CD14-positive monocyte (primary cell): ENCODE data around the gene PLS1. TPM values are rescaled to one million over a fixed set of nuclear protein-coding genes. Genes with fewer than 3 reads are reported as not detected.

Experiments used
- DNase-seq, 3 donors: peaks; one replicate each; pipeline ENCODE4 v3.0.0-alpha.2; 2011 to 2022
- H2AFZ ChIP-seq: 2 replicates; pipeline ENCODE4 v1.6.0; 2012; ENCODE audit warnings: mild to moderate bottlenecking, low read depth, low read length, inconsistent platforms; ENCODE audit not compliant: insufficient read depth, poor library complexity, severe bottlenecking
- H3K27ac ChIP-seq, 2 donors: 1 replicate in 1 of 2; 2 replicates in 1 of 2; pipeline ENCODE4 v1.5.1; 2012 to 2013; ENCODE audit warnings: low read length in 2 of 2, control low read depth in 1 of 2, inconsistent platforms in 1 of 2, low read depth in 1 of 2, mild to moderate bottlenecking in 1 of 2
- H3K27me3 ChIP-seq, 2 donors: one replicate each; pipeline versions ENCODE4 v1.6.0 to v1.6.1; 2011 to 2013; ENCODE audit warnings: low read length in 2 of 2; ENCODE audit not compliant: control insufficient read depth in 2 of 2, insufficient read depth in 2 of 2
- H3K36me3 ChIP-seq, 2 donors: replicated peaks in 1 of 2; 1 replicate in 1 of 2; 2 replicates in 1 of 2; pipeline versions ENCODE4 v1.5.1 to v1.6.1; 2012 to 2013; ENCODE audit warnings: low read length in 2 of 2, control low read depth in 1 of 2, inconsistent platforms in 1 of 2, mild to moderate bottlenecking in 1 of 2; ENCODE audit not compliant: insufficient read depth in 2 of 2, control insufficient read depth in 1 of 2
- H3K4me1 ChIP-seq, 2 donors: 1 replicate in 1 of 2; 2 replicates in 1 of 2; pipeline versions ENCODE4 v1.5.1 to v1.6.1; 2012 to 2013; ENCODE audit warnings: low read length in 2 of 2, control low read depth in 1 of 2, inconsistent platforms in 1 of 2, mild to moderate bottlenecking in 1 of 2, moderate library complexity in 1 of 2; ENCODE audit not compliant: insufficient read depth in 2 of 2, control insufficient read depth in 1 of 2
- H3K4me2 ChIP-seq: replicated peaks from 2 replicates; pipeline ENCODE3; 2012; ENCODE audit warnings: low read length, moderate library complexity, mild to moderate bottlenecking; ENCODE audit not compliant: poor library complexity, severe bottlenecking; ENCODE audit errors: extremely low read depth
- H3K4me3 ChIP-seq, 3 experiments: fragments of 200-600 bp in 1 of 3; sonication (generic) in 1 of 3; replicated peaks in 1 of 3; 1 replicate in 2 of 3; 2 replicates in 1 of 3; pipeline ENCODE4 v1.5.1; 2011 to 2013; ENCODE audit warnings: low read length in 3 of 3, mild to moderate bottlenecking in 3 of 3, control low read depth in 2 of 3, low read depth in 2 of 3, inconsistent platforms in 1 of 3, moderate library complexity in 1 of 3
- H3K79me2 ChIP-seq: 2 replicates; pipeline ENCODE4 v1.6.0; 2012; ENCODE audit warnings: mild to moderate bottlenecking, control low read depth, inconsistent platforms, low read length, moderate library complexity; ENCODE audit not compliant: insufficient read depth
- H3K9ac ChIP-seq: 2 replicates; pipeline ENCODE4 v1.6.0; 2017; ENCODE audit warnings: low read length, mild to moderate bottlenecking; ENCODE audit not compliant: insufficient read depth, poor library complexity, severe bottlenecking
- H3K9me3 ChIP-seq, 2 donors: replicated peaks in 1 of 2; 1 replicate in 1 of 2; 2 replicates in 1 of 2; pipeline versions ENCODE4 v1.5.1 to v1.6.1; 2012 to 2013; ENCODE audit warnings: low read length in 2 of 2, control low read depth in 1 of 2; ENCODE audit not compliant: control insufficient read depth in 1 of 2, insufficient read depth in 1 of 2
- H4K20me1 ChIP-seq: 2 replicates; pipeline ENCODE4 v1.6.0; 2012; ENCODE audit warnings: mild to moderate bottlenecking, low read length, control low read depth, moderate library complexity; ENCODE audit not compliant: insufficient read depth
- H3K27ac Mint-ChIP-seq, 7 donors: one replicate each; pipeline ENCODE4 v1.8.0; 2020; ENCODE audit warnings: mild to moderate bottlenecking in 7 of 7, mixed read lengths in 7 of 7, moderate library complexity in 6 of 7, inconsistent platforms in 2 of 7
- H3K27me3 Mint-ChIP-seq, 3 donors: one replicate each; pipeline ENCODE4 v1.8.0; 2021 to 2022; ENCODE audit warnings: low read depth in 3 of 3, mild to moderate bottlenecking in 3 of 3, mixed read lengths in 3 of 3, moderate library complexity in 3 of 3, inconsistent platforms in 1 of 3
- H3K36me3 Mint-ChIP-seq, 2 donors: one replicate each; pipeline ENCODE4 v1.8.0; 2020; ENCODE audit warnings: mixed read lengths in 2 of 2, inconsistent platforms in 1 of 2, mild to moderate bottlenecking in 1 of 2
- H3K4me1 Mint-ChIP-seq: one replicate; pipeline ENCODE4 v1.8.0; 2020; ENCODE audit warnings: mild to moderate bottlenecking, mixed read lengths
- H3K4me3 Mint-ChIP-seq, 2 donors: one replicate each; pipeline ENCODE4 v1.8.0; 2020; ENCODE audit warnings: mild to moderate bottlenecking in 2 of 2, mixed read lengths in 2 of 2, moderate library complexity in 1 of 2
- H3K9me3 Mint-ChIP-seq, 7 donors: one replicate each; pipeline ENCODE4 v1.8.0; 2020 to 2022; ENCODE audit warnings: mixed read lengths in 7 of 7, mild to moderate bottlenecking in 6 of 7, moderate library complexity in 6 of 7, inconsistent platforms in 2 of 7
- CTCF ChIP-seq: fragments of 200-600 bp; IDR thresholded peaks from one replicate; pipeline ENCODE4 v1.8.0; 2022; ENCODE audit warnings: antibody characterized with exemption, mild to moderate bottlenecking
- intact Hi-C, 2 donors: fragments of 100-400 bp; cut with micrococcal nuclease; formaldehyde crosslinking; loops; one replicate each; pipeline versions ENCODE4 v1.15.0 to v1.15.1; 2023
- polyA plus RNA-seq, 3 donors: library from polyadenylated mRNA; depleted of rRNA in 1 of 3; unstranded in 2 of 3; stranded (reverse) in 1 of 3; fragments of 300-500 nt in 2 of 3; fragments of >200 nt in 1 of 3; fragmentation: Illumina TruSeq in 2 of 3; gene quantifications; 1 replicate in 2 of 3; 2 replicates in 1 of 3; pipeline ENCODE4 v1.2.3, GENCODE V29; 2012 to 2021

The PLS1 gene
- polyA plus RNA-seq, 3 donors, result 0.09 to 0.17 TPM; not detected in 1

DNA sequence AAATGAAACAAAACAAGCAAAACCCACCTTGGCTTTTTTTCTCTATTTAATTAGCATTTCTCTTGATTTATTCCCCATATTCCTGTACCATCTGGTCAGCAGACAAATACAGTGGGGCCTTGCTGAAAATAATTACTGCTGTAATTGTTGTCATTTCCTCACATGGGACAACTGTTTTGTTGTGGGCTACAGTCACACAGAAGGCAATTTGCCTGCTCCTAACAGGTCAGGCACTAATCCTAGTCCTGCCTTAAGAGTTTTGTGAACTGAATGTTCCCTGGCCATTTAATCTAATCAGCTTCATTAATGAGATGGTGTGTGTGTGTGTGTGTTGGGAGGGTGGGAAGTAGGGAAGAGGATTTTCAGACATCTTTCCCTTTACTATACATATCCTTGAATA is 139.3 kb downstream of the PLS1 start:
- Mint-ChIP-seq H3K27ac (no peak overlapping the region), H3K9me3 (peaks cover 0 to 1% (median 0%) of the 10 kb centered on the region in 7 donors), H3K4me1 (no peaks in the 10 kb centered on the region), H3K36me3 (no peaks in the 10 kb centered on the region), H3K27me3 (peaks cover 0 to 1% (median 0%) of the 10 kb centered on the region in 3 donors), H3K4me3 (no peak overlapping the region)
- no peak for DNase-seq
- H3K27me3 ChIP-seq, result no peaks in the 10 kb centered on the region
- TF ChIP-seq CTCF, result no peak
- H3K9ac ChIP-seq, result no peak overlapping the region
- no peak overlapping the region for H3K4me2 ChIP-seq
- H4K20me1 ChIP-seq, result no peaks in the 10 kb centered on the region
- no peak overlapping the region for H3K27ac ChIP-seq
- no peaks in the 10 kb centered on the region for H3K9me3 ChIP-seq
- intact Hi-C loops, result no loop called here
- no peaks in the 10 kb centered on the region for H3K36me3 ChIP-seq
- no peak overlapping the region for H3K4me3 ChIP-seq
- H2AFZ ChIP-seq, result no peak overlapping the region
- H3K79me2 ChIP-seq, result no peaks in the 10 kb centered on the region
- no peaks in the 10 kb centered on the region for H3K4me1 ChIP-seq

DNA sequence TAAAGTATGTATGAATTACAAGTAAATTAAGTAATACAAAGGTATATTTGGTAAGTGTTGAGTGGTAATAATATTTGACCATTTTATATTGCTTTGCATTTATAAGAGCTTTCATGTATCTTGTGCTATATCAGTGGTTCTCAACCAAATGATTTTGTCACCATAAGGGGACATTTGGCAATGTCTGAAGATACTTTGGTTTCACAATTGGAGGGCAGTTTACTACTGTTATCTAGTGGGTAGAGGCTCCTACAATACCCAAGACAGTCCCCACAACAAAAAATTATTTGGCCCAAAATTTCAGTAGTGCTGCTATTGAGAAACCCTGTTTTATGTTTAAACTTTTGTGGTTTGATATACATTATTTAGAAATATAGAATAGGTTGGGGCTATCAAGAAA is 142.2 kb downstream of the PLS1 start:
- Mint-ChIP-seq H3K36me3 (no peaks in the 10 kb centered on the region), H3K27me3 (peaks cover 0 to 1% (median 1%) of the 10 kb centered on the region in 3 donors), H3K27ac (no peak overlapping the region), H3K4me3 (no peak overlapping the region), H3K4me1 (no peaks in the 10 kb centered on the region), H3K9me3 (no peaks in the 10 kb centered on the region)
- H3K27ac ChIP-seq, result no peak overlapping the region
- H3K9ac ChIP-seq, result no peak overlapping the region
- no peak overlapping the region for H2AFZ ChIP-seq
- H3K4me3 ChIP-seq, result no peak overlapping the region
- H3K27me3 ChIP-seq, result no peaks in the 10 kb centered on the region
- H3K4me2 ChIP-seq, result no peak overlapping the region
- H4K20me1 ChIP-seq, result no peaks in the 10 kb centered on the region
- TF ChIP-seq CTCF, result no peak
- no peaks in the 10 kb centered on the region for H3K36me3 ChIP-seq
- intact Hi-C loops, result no loop called here
- H3K4me1 ChIP-seq, result no peaks in the 10 kb centered on the region
- H3K79me2 ChIP-seq, result no peaks in the 10 kb centered on the region
- DNase-seq, result no peak
- H3K9me3 ChIP-seq, result no peaks in the 10 kb centered on the region
